ENCODE data around the gene UNC79.

Gene UNC79

DNA sequence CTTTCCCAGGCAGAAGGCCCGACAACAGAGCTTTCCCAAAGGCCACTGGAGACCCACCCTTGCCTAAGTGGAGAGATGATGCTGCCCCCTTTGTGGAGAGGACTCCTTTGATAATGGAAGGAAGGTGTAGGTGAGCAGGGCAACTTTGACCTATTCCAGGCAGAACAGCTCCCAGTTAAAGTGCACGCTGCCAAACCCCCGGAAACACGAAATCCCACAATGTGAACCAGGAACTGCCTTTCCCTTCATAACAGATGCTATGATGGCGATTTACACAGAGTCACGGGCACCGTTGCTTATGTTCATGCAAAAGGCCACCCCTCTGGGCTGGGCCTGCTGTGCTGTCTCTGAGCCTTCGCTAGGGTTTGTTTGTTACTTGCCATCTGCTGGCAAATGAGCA is 322.9 kb downstream of the UNC79 start:
- DNase-seq (ENCODE audit: extremely low read depth, insufficient read length): no peak
- H3K36me3 ChIP-seq (ENCODE audit: control insufficient read depth, insufficient read depth, low read length): no peaks in the 10 kb centered on the region
- H3K27me3 ChIP-seq (replicated peaks; ENCODE audit: control insufficient read depth, insufficient read depth, low read length): no peaks in the 10 kb centered on the region; the same call in none of the 2 replicates
- H3K4me3 ChIP-seq (replicated peaks; ENCODE audit: low read depth, low read length): no peak overlapping the region
- TF ChIP-seq, protein P1, sequence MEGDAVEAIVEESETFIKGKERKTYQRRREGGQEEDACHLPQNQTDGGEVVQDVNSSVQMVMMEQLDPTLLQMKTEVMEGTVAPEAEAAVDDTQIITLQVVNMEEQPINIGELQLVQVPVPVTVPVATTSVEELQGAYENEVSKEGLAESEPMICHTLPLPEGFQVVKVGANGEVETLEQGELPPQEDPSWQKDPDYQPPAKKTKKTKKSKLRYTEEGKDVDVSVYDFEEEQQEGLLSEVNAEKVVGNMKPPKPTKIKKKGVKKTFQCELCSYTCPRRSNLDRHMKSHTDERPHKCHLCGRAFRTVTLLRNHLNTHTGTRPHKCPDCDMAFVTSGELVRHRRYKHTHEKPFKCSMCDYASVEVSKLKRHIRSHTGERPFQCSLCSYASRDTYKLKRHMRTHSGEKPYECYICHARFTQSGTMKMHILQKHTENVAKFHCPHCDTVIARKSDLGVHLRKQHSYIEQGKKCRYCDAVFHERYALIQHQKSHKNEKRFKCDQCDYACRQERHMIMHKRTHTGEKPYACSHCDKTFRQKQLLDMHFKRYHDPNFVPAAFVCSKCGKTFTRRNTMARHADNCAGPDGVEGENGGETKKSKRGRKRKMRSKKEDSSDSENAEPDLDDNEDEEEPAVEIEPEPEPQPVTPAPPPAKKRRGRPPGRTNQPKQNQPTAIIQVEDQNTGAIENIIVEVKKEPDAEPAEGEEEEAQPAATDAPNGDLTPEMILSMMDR (IDR thresholded peaks at IDR 0.05; ENCODE audit: insufficient read depth, low read length, poor library complexity, severe bottlenecking): no peak

DNA sequence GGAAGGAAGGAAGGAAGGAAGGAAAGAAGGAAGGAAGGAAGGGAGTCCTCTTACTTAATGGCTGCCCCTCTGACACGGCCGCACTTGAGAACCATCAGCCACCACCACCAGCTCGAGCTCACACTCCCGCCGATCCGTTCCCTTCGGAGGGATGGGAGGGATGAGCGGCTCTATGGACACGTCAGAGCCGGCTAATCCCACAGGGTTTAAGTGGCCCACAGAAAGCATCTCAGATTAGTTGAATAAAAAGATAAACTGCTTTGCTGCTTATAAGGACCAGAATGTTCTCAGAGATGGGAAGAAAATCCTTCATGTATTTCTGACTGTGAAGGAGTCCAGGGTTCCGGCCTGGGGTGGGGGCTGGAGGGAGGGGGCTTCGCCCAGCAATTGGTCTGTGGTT is 326.5 kb downstream of the UNC79 start:
- TF ChIP-seq, protein P1 (IDR thresholded peaks at IDR 0.05; ENCODE audit: insufficient read depth, low read length, poor library complexity, severe bottlenecking): no peak
- peaks cover 2% of the 10 kb centered on the region for H3K27me3 ChIP-seq (replicated peaks; ENCODE audit: control insufficient read depth, insufficient read depth, low read length)
- H3K4me3 ChIP-seq (replicated peaks; ENCODE audit: low read depth, low read length): no peak overlapping the region
- H3K36me3 ChIP-seq (ENCODE audit: control insufficient read depth, insufficient read depth, low read length): no peaks in the 10 kb centered on the region
- DNase-seq (ENCODE audit: extremely low read depth, insufficient read length): no peak
